HG03432 (cell line): Measurements from ENCODE around the gene TMEM240.
"Not testable (repeated sequence)": the region's sequence is repeated elsewhere in the genome, so short reads cannot be mapped to it uniquely, and the experiment has no call there.

Experiments used
- ATAC-seq: cut with Tn5 transposase; IDR thresholded peaks from one replicate; pipeline ENCODE4 v1.9.1; 2021; ENCODE audit warnings: mild to moderate bottlenecking, moderate library complexity; ENCODE audit not compliant: unreplicated experiment

The TMEM240 gene

GRCh38 chr1:1541956-1542765 is 1.7 kb upstream of the TMEM240 start:
- no peak for ATAC-seq

- no peak for ATAC-seq
Measured at GRCh38 chr1:1540818-1541628, 599 bp upstream of the TMEM240 start.

GRCh38 chr1:1539310-1540089 is 924 bp downstream of the TMEM240 start:
- ATAC-seq: no peak

GRCh38 chr1:1538989-1539309 is 1.5 kb downstream of the TMEM240 start:
- ATAC-seq: no peak

GRCh38 chr1:1538334-1538733 is 2.1 kb downstream of the TMEM240 start:
- no peak for ATAC-seq

GRCh38 chr1:1537626-1538250 is 2.7 kb downstream of the TMEM240 start:
- ATAC-seq: no peak

GRCh38 chr1:1536938-1537546 is 3.4 kb downstream of the TMEM240 start:
- ATAC-seq: no peak

- ATAC-seq: no peak
Measured at GRCh38 chr1:1536019-1536937, 4.1 kb downstream of the TMEM240 start.

GRCh38 chr1:1535201-1536018 is 5.0 kb downstream of the TMEM240 start:
- ATAC-seq: no peak

GRCh38 chr1:1534401-1535154 is 5.8 kb downstream of the TMEM240 start:
- no peak for ATAC-seq

- not testable (repeated sequence) for ATAC-seq
Measured at GRCh38 chr1:1533894-1534291, 6.5 kb downstream of the TMEM240 start.

GRCh38 chr1:1533176-1533893 is 7.1 kb downstream of the TMEM240 start:
- ATAC-seq: not testable (repeated sequence)

GRCh38 chr1:1531947-1532346 is 8.5 kb downstream of the TMEM240 start:
- no peak for ATAC-seq

GRCh38 chr1:1529936-1530335 is 10.5 kb downstream of the TMEM240 start:
- no peak for ATAC-seq

GRCh38 chr1:1529321-1529720 is 11.1 kb downstream of the TMEM240 start:
- ATAC-seq: no peak

- no peak for ATAC-seq
Measured at GRCh38 chr1:1528301-1529267, 11.8 kb downstream of the TMEM240 start.
